PC-3 (cell line): ENCODE results near the gene KIF5C.

ENCODE experiments used
- EZH2phosphoT487 ChIP-seq: fragments of 300-600 bp; sonication (generic); IDR thresholded peaks from 2 replicates; pipeline ENCODE4 v1.6.1; 2018; ENCODE audit warnings: mild to moderate bottlenecking, antibody characterized with exemption, low read length, borderline replicate concordance
- TF ChIP-seq, protein P1 (sequence below): fragments of 300-600 bp; sonication (generic); conservative IDR thresholded peaks from 2 replicates; pipeline ENCODE4 v1.5.1; 2017; ENCODE audit warnings: antibody characterized with exemption, low read depth, mild to moderate bottlenecking, low read length

DNA sequence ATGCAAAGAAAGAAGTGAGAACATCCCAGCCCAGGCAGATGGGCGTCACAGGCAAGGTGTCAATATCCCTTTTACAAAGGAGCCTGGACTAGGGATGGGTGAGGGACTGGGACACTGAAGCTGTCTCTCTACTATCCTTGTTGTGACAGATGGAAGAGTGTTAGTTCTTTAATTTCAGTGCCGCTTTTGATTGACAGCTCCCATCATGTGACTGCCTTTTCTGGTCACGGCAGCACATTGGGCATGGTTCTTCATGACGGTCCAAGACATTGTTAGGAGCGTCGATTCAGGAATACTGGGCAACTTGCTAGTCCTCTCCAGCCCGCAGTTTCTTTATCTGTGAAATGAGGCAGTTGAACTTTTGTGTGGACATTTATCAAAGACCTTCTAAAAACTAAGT lies 42.4 kb upstream of the KIF5C start:
- TF ChIP-seq, protein P1, sequence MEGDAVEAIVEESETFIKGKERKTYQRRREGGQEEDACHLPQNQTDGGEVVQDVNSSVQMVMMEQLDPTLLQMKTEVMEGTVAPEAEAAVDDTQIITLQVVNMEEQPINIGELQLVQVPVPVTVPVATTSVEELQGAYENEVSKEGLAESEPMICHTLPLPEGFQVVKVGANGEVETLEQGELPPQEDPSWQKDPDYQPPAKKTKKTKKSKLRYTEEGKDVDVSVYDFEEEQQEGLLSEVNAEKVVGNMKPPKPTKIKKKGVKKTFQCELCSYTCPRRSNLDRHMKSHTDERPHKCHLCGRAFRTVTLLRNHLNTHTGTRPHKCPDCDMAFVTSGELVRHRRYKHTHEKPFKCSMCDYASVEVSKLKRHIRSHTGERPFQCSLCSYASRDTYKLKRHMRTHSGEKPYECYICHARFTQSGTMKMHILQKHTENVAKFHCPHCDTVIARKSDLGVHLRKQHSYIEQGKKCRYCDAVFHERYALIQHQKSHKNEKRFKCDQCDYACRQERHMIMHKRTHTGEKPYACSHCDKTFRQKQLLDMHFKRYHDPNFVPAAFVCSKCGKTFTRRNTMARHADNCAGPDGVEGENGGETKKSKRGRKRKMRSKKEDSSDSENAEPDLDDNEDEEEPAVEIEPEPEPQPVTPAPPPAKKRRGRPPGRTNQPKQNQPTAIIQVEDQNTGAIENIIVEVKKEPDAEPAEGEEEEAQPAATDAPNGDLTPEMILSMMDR, result no peak
- TF ChIP-seq EZH2phosphoT487, result no peak
